ENCODE data around the gene IFI16. TPM values are rescaled to one million over a fixed set of nuclear protein-coding genes. Genes with fewer than 3 reads are reported as not detected.

Gene IFI16
- polyA plus RNA-seq, 3 donors: 64.8 to 99.7 (median 80.1) TPM

- no peak for TF ChIP-seq CTCF (IDR thresholded peaks at IDR 0.05)
- 50% methylated on average over 1 of the region's 1 CpG for WGBS (ENCODE audit: insufficient coverage)
- H3K27ac ChIP-seq (ENCODE audit: low read depth in 1 of 2, low read length in 2 of 2): no peak overlapping the region
- H3K4me3 ChIP-seq (replicated peaks in 1 of 3; ENCODE audit: low read depth in 2 of 3, low read length in 3 of 3): no peak overlapping the region
- DNase-seq: peak in 1 of 3 donors; percentile 42
- H3K4me2 ChIP-seq (replicated peaks; ENCODE audit: extremely low read depth, low read length, poor library complexity, severe bottlenecking): no peak overlapping the region
- H3K79me2 ChIP-seq (ENCODE audit: insufficient read depth, low read length): no peaks in the 10 kb centered on the region
- Mint-ChIP-seq H3K9me3 (no peaks in the 10 kb centered on the region), H3K4me3 (peak overlapping the region in 1 of 2 donors; percentile 49), H3K36me3 (no peaks in the 10 kb centered on the region), H3K27me3 (ENCODE audit: low read depth in 3 of 3) (peaks cover 0 to 2% (median 0%) of the 10 kb centered on the region in 3 donors), H3K4me1 (peaks cover 17% of the 10 kb centered on the region), H3K27ac (no peak overlapping the region)
- intact Hi-C loops (cut with micrococcal nuclease): loop anchor here in 1 of 2 donors (10.0 kb wide), 1 partner anchor 816 kb away; the partner anchor contains the start of gene CD1D
- H3K9ac ChIP-seq (ENCODE audit: insufficient read depth, low read length, poor library complexity, severe bottlenecking): no peak overlapping the region
- H3K27me3 ChIP-seq (ENCODE audit: control insufficient read depth in 2 of 2, insufficient read depth in 2 of 2, low read length in 2 of 2): no peaks in the 10 kb centered on the region
- no peaks in the 10 kb centered on the region for H4K20me1 ChIP-seq (ENCODE audit: insufficient read depth, low read length)
- H3K9me3 ChIP-seq (replicated peaks in 1 of 2; ENCODE audit: control insufficient read depth in 1 of 2, insufficient read depth in 1 of 2, low read length in 2 of 2): no peaks in the 10 kb centered on the region
- H2AFZ ChIP-seq (ENCODE audit: insufficient read depth, low read depth, low read length, poor library complexity, severe bottlenecking): no peak overlapping the region
- no peaks in the 10 kb centered on the region for H3K36me3 ChIP-seq (replicated peaks in 1 of 2; ENCODE audit: control insufficient read depth in 1 of 2, insufficient read depth in 2 of 2, low read length in 2 of 2)
- peaks cover 6 to 12% of the 10 kb centered on the region in 2 donors for H3K4me1 ChIP-seq (ENCODE audit: control insufficient read depth in 1 of 2, insufficient read depth in 2 of 2, low read length in 2 of 2)
These were observed 9.1 kb upstream of the IFI16 start for GRCh38 chr1:159000625-159001024.

- Histone ChIP-seq H3K4me2 (replicated peaks; ENCODE audit: extremely low read depth, low read length, poor library complexity, severe bottlenecking) (no peak overlapping the region), H3K79me2 (ENCODE audit: insufficient read depth, low read length) (peaks cover 18% of the 10 kb centered on the region), H3K4me1 (ENCODE audit: control insufficient read depth in 1 of 2, insufficient read depth in 2 of 2, low read length in 2 of 2) (peaks cover 31 to 38% of the 10 kb centered on the region in 2 donors), H3K9ac (ENCODE audit: insufficient read depth, low read length, poor library complexity, severe bottlenecking) (no peak overlapping the region), H3K36me3 (replicated peaks in 1 of 2; ENCODE audit: control insufficient read depth in 1 of 2, insufficient read depth in 2 of 2, low read length in 2 of 2) (no peaks in the 10 kb centered on the region), H3K27me3 (ENCODE audit: control insufficient read depth in 2 of 2, insufficient read depth in 2 of 2, low read length in 2 of 2) (no peaks in the 10 kb centered on the region), H4K20me1 (ENCODE audit: insufficient read depth, low read length) (no peaks in the 10 kb centered on the region), H2AFZ (ENCODE audit: insufficient read depth, low read depth, low read length, poor library complexity, severe bottlenecking) (peak overlapping the region; percentile 51), H3K9me3 (replicated peaks in 1 of 2; ENCODE audit: control insufficient read depth in 1 of 2, insufficient read depth in 1 of 2, low read length in 2 of 2) (no peaks in the 10 kb centered on the region), H3K4me3 (replicated peaks in 1 of 3; ENCODE audit: low read depth in 2 of 3, low read length in 3 of 3) (no peak overlapping the region), H3K27ac (ENCODE audit: low read depth in 1 of 2, low read length in 2 of 2) (no peak overlapping the region)
- H3K4me1 Mint-ChIP-seq: peaks cover 46% of the 10 kb centered on the region
- H3K9me3 Mint-ChIP-seq: no peaks in the 10 kb centered on the region
- intact Hi-C loops (cut with micrococcal nuclease): loop anchor here in 1 of 2 donors (10.0 kb wide), 1 partner anchor 820 kb away; the partner anchor contains the start of gene CD1D
- no peak for DNase-seq
- H3K27me3 Mint-ChIP-seq (ENCODE audit: low read depth in 3 of 3): peaks cover 0 to 2% (median 0%) of the 10 kb centered on the region in 3 donors
- no peaks in the 10 kb centered on the region for H3K36me3 Mint-ChIP-seq
- no peak overlapping the region for H3K4me3 Mint-ChIP-seq
- H3K27ac Mint-ChIP-seq: peak overlapping the region in 2 of 7 donors; percentile 51 to 68
- no peak for TF ChIP-seq CTCF (IDR thresholded peaks at IDR 0.05)
These were observed 4.5 kb upstream of the IFI16 start for GRCh38 chr1:159005161-159005560.
